HG03280 (cell line): ENCODE measurements around the gene VAV2.

Experiments
- ATAC-seq: cut with Tn5 transposase; IDR thresholded peaks from one replicate; pipeline ENCODE4 v1.9.1; 2021; ENCODE audit warnings: mild to moderate bottlenecking, moderate library complexity; ENCODE audit not compliant: unreplicated experiment

Gene VAV2

GRCh38 chr9:133788045-133788818, 203.9 kb downstream of the VAV2 start:
- ATAC-seq = no peak

- peak; percentile 69 for ATAC-seq
Observed at GRCh38 chr9:133787754-133788025, 204.4 kb downstream of the VAV2 start.

- ATAC-seq = no peak
Observed at GRCh38 chr9:133786907-133787753, 205.0 kb downstream of the VAV2 start.

- no peak for ATAC-seq
Observed at GRCh38 chr9:133786371-133786753, 205.8 kb downstream of the VAV2 start.

GRCh38 chr9:133785753-133786370, 206.3 kb downstream of the VAV2 start:
- ATAC-seq = no peak

- no peak for ATAC-seq
Observed at GRCh38 chr9:133784731-133785561, 207.2 kb downstream of the VAV2 start.

- no peak for ATAC-seq
Observed at GRCh38 chr9:133783331-133783731, 208.8 kb downstream of the VAV2 start.

GRCh38 chr9:133782157-133783130, 209.7 kb downstream of the VAV2 start:
- no peak for ATAC-seq

- ATAC-seq = no peak
Observed at GRCh38 chr9:133781828-133782135, 210.3 kb downstream of the VAV2 start.

GRCh38 chr9:133780962-133781827, 210.9 kb downstream of the VAV2 start:
- ATAC-seq = no peak

GRCh38 chr9:133780404-133780945, 211.6 kb downstream of the VAV2 start:
- no peak for ATAC-seq

- ATAC-seq = no peak
Observed at GRCh38 chr9:133779516-133780403, 212.4 kb downstream of the VAV2 start.

GRCh38 chr9:133779081-133779480, 213.0 kb downstream of the VAV2 start:
- ATAC-seq = no peak

GRCh38 chr9:133778336-133779013, 213.6 kb downstream of the VAV2 start:
- no peak for ATAC-seq

GRCh38 chr9:133777871-133778270, 214.3 kb downstream of the VAV2 start:
- no peak for ATAC-seq

- ATAC-seq = no peak
Observed at GRCh38 chr9:133777068-133777791, 214.9 kb downstream of the VAV2 start.
